Heart left ventricle (tissue), 13 donors: ENCODE measurements around the gene SLC19A3.

ENCODE experiments used
- CTCF ChIP-seq, 12 donors: fragments of 200-600 bp; sonication (generic) in 4 of 12; IDR thresholded peaks; one replicate each; pipeline versions ENCODE4 v1.5.0 to v1.8.0; 2018 to 2022; ENCODE audit warnings: antibody characterized with exemption in 12 of 12, mild to moderate bottlenecking in 5 of 12
- POLR2A ChIP-seq, 2 donors: fragments of 450-650 bp; IDR thresholded peaks; one replicate each; pipeline ENCODE4 v1.6.1; 2017; ENCODE audit warnings: antibody characterized with exemption in 2 of 2, mild to moderate bottlenecking in 2 of 2, moderate library complexity in 2 of 2
- donor health status: ischemic (EF 13 %, LVEDD 7.1; RV severe dilation, severe dysfunction).
- donor health status: DM: no; HTN: yes; CAD: no.
- donor health status: DM: no; HTN: no; CAD: no.
- donor health status: ischemic (EF 25% LVEDD 6.9; RV normal size, moderate dysfunction).
- donor health status: ischemic (EF 25% LVEDD 5.7; RV mildly dilated, moderate dysfunction).
- donor health status: ischemic (EF 35%, LVEDD 5.7; RV mildly dilated, moderate dysfunction).
- donor health status: nonischemic (EF 11% LVEDD 7.7; RV severe dilation, severe dysfunction).
- donor health status: DM: yes; HTN: yes; CAD: no.
- donor health status: PGD.
- donor health status: ischemic (EF 29% LVEDD 5.4; RV normal size, mild dysfunction).
- donor health status: nonischemic (EF 23%, LVEDD 6.1; RV moderate dilation, normal function).

GRCh38 chr2:227665189-227665940, 52.5 kb downstream of the SLC19A3 start:
- TF ChIP-seq POLR2A (IDR thresholded peaks at IDR 0.05) (no peak), CTCF (IDR thresholded peaks at IDR 0.05) (no peak)
